HG03064 (cell line): ENCODE data around the gene UPK3B.
"Not testable (repeated sequence)": the region's sequence is repeated elsewhere in the genome, so short reads cannot be mapped to it uniquely, and the experiment has no call there.

ENCODE experiments used
- ATAC-seq: cut with Tn5 transposase; IDR thresholded peaks from one replicate; pipeline ENCODE4 v1.9.1; 2021; ENCODE audit warnings: low read depth; ENCODE audit not compliant: unreplicated experiment

The UPK3B gene

GRCh38 chr7:76509931-76510877 lies at the start of gene UPK3B:
Gene UPK3B (plus strand): TSS chr7:76510552. CDS start chr7:76510653, 101 bp downstream.
- ATAC-seq, result no peak

- not testable (repeated sequence) for ATAC-seq
Observed at GRCh38 chr7:76460767-76461166, 49.6 kb upstream of the UPK3B start.

GRCh38 chr7:76461464-76462101 lies 48.8 kb upstream of the UPK3B start, which contains the start of gene DTX2:
Gene DTX2 (plus strand): TSS chr7:76461709. CDS start chr7:76480510, 18,801 bp downstream.
- ATAC-seq, result peak; percentile 95

GRCh38 chr7:76462271-76462882 lies 48.0 kb upstream of the UPK3B start:
- ATAC-seq, result not testable (repeated sequence)

GRCh38 chr7:76464959-76465358 lies 45.4 kb upstream of the UPK3B start:
- not testable (repeated sequence) for ATAC-seq

- not testable (repeated sequence) for ATAC-seq
Observed at GRCh38 chr7:76465950-76466349, 44.4 kb upstream of the UPK3B start.

- ATAC-seq, result not testable (repeated sequence)
Observed at GRCh38 chr7:76467743-76468404, 42.5 kb upstream of the UPK3B start.

- not testable (repeated sequence) for ATAC-seq
Observed at GRCh38 chr7:76471556-76472221, 38.7 kb upstream of the UPK3B start.

- not testable (repeated sequence) for ATAC-seq
Observed at GRCh38 chr7:76473097-76473496, 37.3 kb upstream of the UPK3B start.

- not testable (repeated sequence) for ATAC-seq
Observed at GRCh38 chr7:76476280-76476679, 34.1 kb upstream of the UPK3B start.

GRCh38 chr7:76476742-76477474 lies 33.4 kb upstream of the UPK3B start:
- ATAC-seq, result not testable (repeated sequence)

- not testable (repeated sequence) for ATAC-seq
Observed at GRCh38 chr7:76479628-76480027, 30.7 kb upstream of the UPK3B start.

- not testable (repeated sequence) for ATAC-seq
Observed at GRCh38 chr7:76480403-76481253, 29.7 kb upstream of the UPK3B start.

GRCh38 chr7:76482660-76483059 lies 27.7 kb upstream of the UPK3B start:
- ATAC-seq, result not testable (repeated sequence)

- ATAC-seq, result not testable (repeated sequence)
Observed at GRCh38 chr7:76483081-76483480, 27.3 kb upstream of the UPK3B start.

- ATAC-seq, result not testable (repeated sequence)
Observed at GRCh38 chr7:76484456-76484855, 25.9 kb upstream of the UPK3B start.

- ATAC-seq, result peak; percentile 9
Observed at GRCh38 chr7:76485822-76486610, 24.3 kb upstream of the UPK3B start.
